Fibroblast of lung (primary cell): ENCODE measurements around the gene CATSPERE.
A peak's percentile ranks its signal among the peaks of the same experiment; 100 is the strongest.

Experiments
- CTCF ChIP-seq, 2 donors: IDR thresholded peaks in 1 of 2; conservative IDR thresholded peaks in 1 of 2; 1 replicate in 1 of 2; 2 replicates in 1 of 2; pipeline ENCODE4 v1.5.1; 2011 to 2012; ENCODE audit warnings: low read length in 2 of 2, control low read depth in 1 of 2, inconsistent platforms in 1 of 2, low read depth in 1 of 2, mild to moderate bottlenecking in 1 of 2
- EZH2 ChIP-seq: IDR thresholded peaks from 2 replicates; pipeline ENCODE4 v1.5.1; 2012; ENCODE audit warnings: low read length, control low read depth, mild to moderate bottlenecking; ENCODE audit errors: missing control alignments

- TF ChIP-seq CTCF (conservative IDR thresholded peaks at IDR 0.05 in 1 of 2, IDR thresholded peaks at IDR 0.05 in 1 of 2; ENCODE audit: low read depth in 1 of 2, low read length in 2 of 2) = peak; percentile 52 to 58
- no peak for TF ChIP-seq EZH2
These were observed 46.5 kb upstream of the CATSPERE start for GRCh38 chr1:244414543-244414942.
